DND-41 (cell line): ENCODE results near the gene LIX1.

Experiments used
- ATAC-seq: fragments of 200-7000 bp; cut with Tn5 transposase; 3 replicates; pipeline ENCODE4 v1.9.1; 2021; ENCODE audit warnings: low read depth; ENCODE audit not compliant: insufficient read depth
- DNase-seq: peaks from one replicate; pipeline ENCODE4 v3.0.0-alpha.2; 2020
- H2AFZ ChIP-seq: 2 replicates; pipeline ENCODE4 v1.6.0; 2012; ENCODE audit warnings: low read depth, low read length
- H3K27ac ChIP-seq: 2 replicates; pipeline ENCODE4 v1.5.1; 2012; ENCODE audit warnings: low read length, inconsistent platforms
- H3K27me3 ChIP-seq: fragments of 200-600 bp; sonication (generic); 2 replicates; pipeline ENCODE4 v1.6.0; 2012; ENCODE audit warnings: low read length, mild to moderate bottlenecking, inconsistent platforms; ENCODE audit not compliant: insufficient read depth, poor library complexity
- H3K36me3 ChIP-seq: 2 replicates; pipeline ENCODE4 v1.5.1; 2012; ENCODE audit warnings: low read length, inconsistent platforms; ENCODE audit not compliant: insufficient read depth
- H3K4me1 ChIP-seq: 2 replicates; pipeline ENCODE4 v1.5.1; 2012; ENCODE audit warnings: mild to moderate bottlenecking, low read length; ENCODE audit not compliant: insufficient read depth
- H3K4me2 ChIP-seq: 2 replicates; pipeline ENCODE4 v1.6.0; 2012; ENCODE audit warnings: mild to moderate bottlenecking, moderate library complexity, low read length, inconsistent platforms; ENCODE audit not compliant: insufficient read depth
- H3K4me3 ChIP-seq, 2 experiments: fragments of 200-600 bp in 1 of 2; shearing (Covaris generic) in 1 of 2; 2 replicates each; pipeline ENCODE4 v1.5.1; 2012 to 2016; ENCODE audit warnings: inconsistent platforms in 2 of 2, low read length in 2 of 2, mild to moderate bottlenecking in 2 of 2, low read depth in 1 of 2, moderate library complexity in 1 of 2
- H3K79me2 ChIP-seq: 2 replicates; pipeline ENCODE4 v1.6.0; 2012; ENCODE audit warnings: low read length, inconsistent platforms; ENCODE audit not compliant: insufficient read depth
- H3K9ac ChIP-seq: 2 replicates; pipeline ENCODE4 v1.6.0; 2012; ENCODE audit warnings: low read depth, mild to moderate bottlenecking, inconsistent platforms, low read length, moderate library complexity
- H3K9me3 ChIP-seq: 2 replicates; pipeline ENCODE4 v1.5.1; 2012; ENCODE audit warnings: low read length, moderate library complexity, mild to moderate bottlenecking, inconsistent platforms; ENCODE audit not compliant: insufficient read depth, severe bottlenecking
- H4K20me1 ChIP-seq: 2 replicates; pipeline ENCODE4 v1.6.0; 2012; ENCODE audit warnings: low read length; ENCODE audit not compliant: insufficient read depth
- EZH2 ChIP-seq: IDR thresholded peaks from 3 replicates; pipeline ENCODE4 v1.6.1; 2012; ENCODE audit warnings: borderline replicate concordance, low read depth, mild to moderate bottlenecking, moderate library complexity, low read length, inconsistent platforms; ENCODE audit not compliant: severe bottlenecking
- TF ChIP-seq, protein P1 (sequence below): IDR thresholded peaks from 2 replicates; pipeline ENCODE4 v1.5.1; 2012; ENCODE audit warnings: borderline replicate concordance, low read length, moderate library complexity, mild to moderate bottlenecking; ENCODE audit not compliant: poor library complexity, severe bottlenecking; ENCODE audit errors: extremely low read depth

The LIX1 gene

DNA sequence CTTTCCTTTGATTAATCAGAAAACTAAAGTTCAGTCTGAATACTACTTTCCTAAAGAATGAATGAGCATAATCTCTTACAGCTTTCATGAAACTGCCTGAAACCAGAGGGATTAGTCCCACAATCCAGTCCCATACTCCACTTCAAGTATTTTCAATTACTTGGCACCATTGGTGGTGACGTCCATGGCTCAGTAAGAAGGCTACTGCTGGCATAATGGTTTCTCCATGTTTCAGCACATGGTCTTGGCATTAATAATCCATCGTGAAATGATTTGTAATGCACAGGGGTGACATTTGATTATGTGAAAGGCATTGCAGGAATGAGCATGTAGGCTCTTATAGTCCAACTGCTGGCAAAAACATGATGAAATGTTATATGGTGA is 23.4 kb downstream of the LIX1 start:
- H3K9me3 ChIP-seq, result no peaks in the 10 kb centered on the region
- H3K27me3 ChIP-seq, result no peaks in the 10 kb centered on the region
- no peak overlapping the region for H2AFZ ChIP-seq
- no peak for TF ChIP-seq EZH2
- TF ChIP-seq, protein P1, sequence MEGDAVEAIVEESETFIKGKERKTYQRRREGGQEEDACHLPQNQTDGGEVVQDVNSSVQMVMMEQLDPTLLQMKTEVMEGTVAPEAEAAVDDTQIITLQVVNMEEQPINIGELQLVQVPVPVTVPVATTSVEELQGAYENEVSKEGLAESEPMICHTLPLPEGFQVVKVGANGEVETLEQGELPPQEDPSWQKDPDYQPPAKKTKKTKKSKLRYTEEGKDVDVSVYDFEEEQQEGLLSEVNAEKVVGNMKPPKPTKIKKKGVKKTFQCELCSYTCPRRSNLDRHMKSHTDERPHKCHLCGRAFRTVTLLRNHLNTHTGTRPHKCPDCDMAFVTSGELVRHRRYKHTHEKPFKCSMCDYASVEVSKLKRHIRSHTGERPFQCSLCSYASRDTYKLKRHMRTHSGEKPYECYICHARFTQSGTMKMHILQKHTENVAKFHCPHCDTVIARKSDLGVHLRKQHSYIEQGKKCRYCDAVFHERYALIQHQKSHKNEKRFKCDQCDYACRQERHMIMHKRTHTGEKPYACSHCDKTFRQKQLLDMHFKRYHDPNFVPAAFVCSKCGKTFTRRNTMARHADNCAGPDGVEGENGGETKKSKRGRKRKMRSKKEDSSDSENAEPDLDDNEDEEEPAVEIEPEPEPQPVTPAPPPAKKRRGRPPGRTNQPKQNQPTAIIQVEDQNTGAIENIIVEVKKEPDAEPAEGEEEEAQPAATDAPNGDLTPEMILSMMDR, result no peak
- H3K4me1 ChIP-seq, result no peaks in the 10 kb centered on the region
- no peak overlapping the region for H3K27ac ChIP-seq
- no peak overlapping the region for H3K4me2 ChIP-seq
- no peaks in the 10 kb centered on the region for H3K79me2 ChIP-seq
- H3K36me3 ChIP-seq, result no peaks in the 10 kb centered on the region
- H3K4me3 ChIP-seq, result no peak overlapping the region
- ATAC-seq, result no peak
- no peak for DNase-seq
- H4K20me1 ChIP-seq, result no peaks in the 10 kb centered on the region
- H3K9ac ChIP-seq, result no peak overlapping the region

DNA sequence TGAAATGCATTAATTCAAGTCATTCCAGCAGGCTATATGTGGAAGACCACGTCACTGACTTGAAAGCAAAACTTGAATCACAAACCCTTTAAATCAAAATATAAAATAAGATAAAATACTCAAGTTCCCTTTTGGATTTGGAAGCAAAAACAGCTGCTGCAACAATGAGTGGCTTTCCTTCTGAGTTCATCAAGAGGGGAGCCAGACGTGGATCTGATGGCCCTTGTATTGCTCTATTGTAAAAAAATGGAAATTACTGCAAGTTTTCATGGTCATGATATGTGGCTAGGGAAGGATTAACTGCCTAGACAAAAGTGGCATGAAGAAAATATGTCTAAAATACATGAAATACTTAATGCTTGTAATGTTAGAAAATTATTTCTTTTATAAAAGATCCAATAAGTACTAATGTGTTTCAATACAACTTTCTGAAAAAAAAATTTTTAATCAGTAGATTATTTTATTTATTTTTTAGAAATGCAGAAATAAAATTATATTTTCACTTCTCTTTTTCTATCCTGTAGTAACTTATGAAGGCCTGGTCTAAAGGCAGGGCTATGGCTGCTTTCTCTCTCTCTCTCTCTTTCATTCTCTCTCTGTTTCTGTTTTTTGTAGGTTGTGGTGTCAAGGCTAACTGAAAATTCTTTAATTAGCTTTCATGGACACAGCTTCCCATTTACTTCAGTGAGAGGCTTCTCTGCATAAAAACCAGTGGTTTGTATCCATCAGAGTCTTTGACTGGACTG is 24.0 kb downstream of the LIX1 start:
- no peak overlapping the region for H3K4me2 ChIP-seq

DNA sequence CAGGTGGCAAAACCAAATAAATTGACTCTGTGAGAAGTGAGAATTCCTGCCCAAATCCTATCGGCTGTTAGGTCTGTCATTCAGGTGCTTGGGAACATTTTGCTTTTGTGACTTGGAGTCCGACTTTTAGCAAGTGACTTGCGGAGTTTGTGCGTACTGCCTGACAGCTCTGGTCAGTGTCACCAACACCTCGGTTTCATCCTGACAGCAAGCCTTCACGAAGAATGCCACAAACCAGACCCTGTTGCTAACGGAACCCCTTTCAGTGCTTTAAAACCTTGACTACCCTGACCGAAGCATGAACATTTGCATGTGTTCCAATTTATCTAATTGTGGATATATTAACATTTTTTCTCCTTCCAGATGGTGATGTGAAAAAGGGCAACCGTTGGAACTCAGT is 26.5 kb downstream of the LIX1 start:
- no peaks in the 10 kb centered on the region for H3K79me2 ChIP-seq
- H3K4me2 ChIP-seq, result no peak overlapping the region
- TF ChIP-seq EZH2, result no peak
- TF ChIP-seq, protein P1, result no peak
- DNase-seq (no peak), ATAC-seq (no peak)
- no peak overlapping the region for H3K9ac ChIP-seq
- H3K9me3 ChIP-seq, result no peaks in the 10 kb centered on the region
- no peaks in the 10 kb centered on the region for H3K27me3 ChIP-seq
- no peaks in the 10 kb centered on the region for H3K36me3 ChIP-seq
- H2AFZ ChIP-seq, result no peak overlapping the region
- H3K27ac ChIP-seq, result no peak overlapping the region
- 0 out of 2 replicates have a peak, but pooled peaks cover 5% of the 10 kb centered on the region for H3K4me1 ChIP-seq
- H3K4me3 ChIP-seq, result no peak overlapping the region
- H4K20me1 ChIP-seq, result no peaks in the 10 kb centered on the region

More for the DNA sequence above, 24.0 kb downstream of the LIX1 start:
- no peak for TF ChIP-seq EZH2
- TF ChIP-seq, protein P1, result no peak
- H4K20me1 ChIP-seq, result no peaks in the 10 kb centered on the region
- H3K4me1 ChIP-seq, result no peaks in the 10 kb centered on the region
- no peak overlapping the region for H3K4me3 ChIP-seq
- no peaks in the 10 kb centered on the region for H3K9me3 ChIP-seq
- H3K27ac ChIP-seq, result no peak overlapping the region
- no peak overlapping the region for H2AFZ ChIP-seq
- DNase-seq (no peak), ATAC-seq (no peak)
- H3K36me3 ChIP-seq, result no peaks in the 10 kb centered on the region
- H3K79me2 ChIP-seq, result no peaks in the 10 kb centered on the region
- no peak overlapping the region for H3K9ac ChIP-seq
- H3K27me3 ChIP-seq, result no peaks in the 10 kb centered on the region

DNA sequence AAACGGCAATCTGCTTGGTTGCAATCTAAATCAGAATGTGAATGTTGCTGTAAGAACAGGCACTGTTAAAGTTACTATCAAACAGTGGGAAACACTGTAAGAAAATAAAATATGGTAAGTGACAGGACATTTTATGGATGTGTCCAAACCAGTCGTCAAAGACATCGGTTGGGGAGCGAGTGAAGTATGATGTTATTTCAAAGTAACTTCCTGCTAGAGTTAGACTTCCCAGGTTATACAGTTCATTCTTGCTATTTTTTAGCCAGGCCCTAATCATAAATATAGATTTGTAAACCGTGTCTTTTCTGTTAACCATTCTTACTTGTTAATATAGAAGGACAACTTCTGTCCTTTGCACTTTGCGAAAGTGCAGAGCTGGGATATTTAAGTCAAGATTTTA is 30.2 kb downstream of the LIX1 start:
- Histone ChIP-seq H3K4me2 (no peak overlapping the region), H3K9me3 (no peaks in the 10 kb centered on the region), H3K4me3 (no peak overlapping the region), H3K79me2 (no peaks in the 10 kb centered on the region), H3K27ac (no peak overlapping the region), H3K9ac (no peak overlapping the region), H4K20me1 (no peaks in the 10 kb centered on the region), H2AFZ (no peak overlapping the region), H3K36me3 (no peaks in the 10 kb centered on the region), H3K27me3 (no peaks in the 10 kb centered on the region), H3K4me1 (0 out of 2 replicates have a peak, but pooled peaks cover 5% of the 10 kb centered on the region)
- no peak for DNase-seq
- no peak for ATAC-seq
- TF ChIP-seq, protein P1, result no peak
- TF ChIP-seq EZH2, result no peak
